ELR (cell line): ENCODE results near the gene MYOM1.
"Not testable (repeated sequence)": the region's sequence is repeated elsewhere in the genome, so short reads cannot be mapped to it uniquely, and the experiment has no call there.

Experiments used
- DNase-seq: peaks from one replicate; pipeline ENCODE4 v3.0.0-alpha.2; 2015; ENCODE audit warnings: low read depth

MYOM1 gene

GRCh38 chr18:3218819-3219218 is 949 bp downstream of the MYOM1 start:
- DNase-seq = no peak

GRCh38 chr18:3217948-3218647 is 1.7 kb downstream of the MYOM1 start:
- DNase-seq = no peak

GRCh38 chr18:3216987-3217386 is 2.8 kb downstream of the MYOM1 start:
- no peak for DNase-seq

GRCh38 chr18:3214855-3215637 is 4.7 kb downstream of the MYOM1 start:
- no peak for DNase-seq

GRCh38 chr18:3213300-3214059 is 6.3 kb downstream of the MYOM1 start:
- DNase-seq = no peak

GRCh38 chr18:3212657-3213056 is 7.1 kb downstream of the MYOM1 start:
- no peak for DNase-seq

- no peak for DNase-seq
Observed at GRCh38 chr18:3211236-3211992, 8.4 kb downstream of the MYOM1 start.

- DNase-seq = peak; percentile 20
Observed at GRCh38 chr18:3209859-3210569, 9.8 kb downstream of the MYOM1 start.

- peak; percentile 61 for DNase-seq
Observed at GRCh38 chr18:3207565-3207964, 12.2 kb downstream of the MYOM1 start.

GRCh38 chr18:3205239-3205638 is 14.5 kb downstream of the MYOM1 start:
- no peak for DNase-seq

- no peak for DNase-seq
Observed at GRCh38 chr18:3199942-3200645, 19.7 kb downstream of the MYOM1 start.

- not testable (repeated sequence) for DNase-seq
Observed at GRCh38 chr18:3198260-3198860, 21.4 kb downstream of the MYOM1 start.

- DNase-seq = no peak
Observed at GRCh38 chr18:3194947-3195612, 24.7 kb downstream of the MYOM1 start.

- no peak for DNase-seq
Observed at GRCh38 chr18:3193331-3193730, 26.4 kb downstream of the MYOM1 start.

- no peak for DNase-seq
Observed at GRCh38 chr18:3192752-3193151, 27.0 kb downstream of the MYOM1 start.

- DNase-seq = no peak
Observed at GRCh38 chr18:3192286-3192685, 27.5 kb downstream of the MYOM1 start.

- no peak for DNase-seq
Observed at GRCh38 chr18:3190610-3191009, 29.2 kb downstream of the MYOM1 start.

GRCh38 chr18:3189884-3190283 is 29.9 kb downstream of the MYOM1 start:
- DNase-seq = no peak
